ENCODE data around the gene BRPF1.
"Not testable (repeated sequence)": the region's sequence is repeated elsewhere in the genome, so short reads cannot be mapped to it uniquely, and the experiment has no call there.

Gene BRPF1

DNA sequence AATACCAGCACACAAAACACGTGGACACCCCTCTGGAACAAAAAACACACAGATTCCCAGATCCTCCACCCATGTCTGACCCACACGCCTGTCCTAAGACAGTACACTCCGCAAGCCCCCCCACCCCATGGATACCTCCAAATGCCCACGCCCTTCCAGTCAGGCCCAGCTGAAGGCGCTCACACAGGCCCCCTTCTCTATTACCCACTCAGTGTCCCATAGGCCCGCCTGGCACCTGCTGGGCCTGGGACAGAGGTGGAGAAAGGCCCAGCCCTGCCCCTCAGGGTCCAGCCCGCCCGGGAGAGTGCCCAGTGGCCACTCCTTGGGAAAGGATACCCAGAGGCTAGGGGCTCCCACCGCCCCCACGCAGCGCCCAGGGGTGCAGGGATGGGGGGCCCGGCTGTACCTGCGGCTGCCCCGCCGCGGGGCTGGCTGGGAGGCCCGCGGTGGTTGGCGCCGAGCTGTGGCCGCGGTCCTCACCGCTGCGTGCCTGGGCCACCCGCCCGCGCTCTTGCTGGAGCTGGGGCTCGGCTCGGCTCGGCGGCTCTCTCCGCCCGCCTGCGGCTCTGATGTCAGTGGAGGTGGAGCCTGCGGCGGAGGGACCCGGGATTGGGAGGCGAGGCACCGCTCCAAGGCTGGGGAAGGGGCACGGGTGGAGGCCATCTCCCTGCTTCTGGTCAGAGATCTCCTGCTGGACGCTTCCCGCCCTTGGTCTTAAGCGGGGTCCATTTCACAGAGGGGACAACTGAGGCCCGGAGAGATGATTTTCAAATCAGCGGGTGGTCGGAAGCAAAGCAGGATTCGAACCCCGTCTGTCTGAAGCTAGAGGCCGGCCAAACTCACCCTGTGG is 38.1 kb downstream of the BRPF1 start, which contains the start of gene CAMK1:
Gene CAMK1 (minus strand): TSS at position 522 of the 850 bp plus-strand sequence. CDS start 2,198 bp downstream, outside the sequence.
- DNase-seq (ENCODE audit: low spot score) = peak; percentile 75

DNA sequence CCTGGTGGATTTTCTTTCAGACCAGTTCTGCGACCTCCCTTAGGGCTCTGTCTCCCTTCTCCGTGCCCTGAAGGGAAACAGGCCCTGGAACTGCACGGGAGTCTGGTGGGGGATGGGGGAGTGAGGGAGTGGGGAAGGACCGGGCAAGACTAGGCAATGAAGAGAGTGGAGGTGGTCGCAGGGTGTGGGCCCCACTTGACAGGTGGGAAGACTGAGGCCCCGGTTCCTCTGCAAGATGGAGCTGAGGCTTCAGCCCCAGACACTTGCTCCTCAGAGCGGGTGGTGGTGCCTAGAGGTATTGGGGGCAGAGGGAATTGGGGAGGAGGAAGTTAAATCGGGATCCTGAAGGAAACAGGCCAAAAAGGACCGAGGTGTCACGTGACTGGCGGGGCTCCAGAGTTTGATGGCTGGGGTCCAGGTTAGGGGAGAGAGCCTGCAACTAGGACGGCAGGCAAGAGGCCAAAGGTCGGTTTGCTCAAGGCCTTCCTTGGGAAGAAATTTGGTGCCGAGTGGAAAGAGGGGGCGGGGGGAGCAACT is 38.8 kb downstream of the BRPF1 start:
- no peak for DNase-seq (ENCODE audit: low spot score)

DNA sequence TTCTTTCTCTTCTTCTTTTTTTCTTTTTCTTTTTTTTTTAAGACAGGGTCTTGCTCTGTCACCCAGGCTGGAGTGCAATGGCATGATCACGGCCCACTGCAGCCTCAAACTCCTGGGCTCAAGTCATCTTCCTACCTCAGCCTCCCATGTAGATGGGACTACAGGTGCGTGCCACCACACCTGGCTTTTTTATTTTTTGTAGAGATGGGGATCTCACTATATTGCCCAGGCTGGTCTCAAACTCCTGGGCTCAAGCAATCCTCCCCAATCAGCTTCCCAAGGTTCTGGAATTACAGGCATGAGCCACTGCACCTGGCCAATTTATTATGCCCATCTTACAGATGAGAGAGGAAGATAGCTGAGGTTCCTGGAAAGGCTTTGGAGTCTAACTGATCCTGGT is 39.5 kb downstream of the BRPF1 start:
- not testable (repeated sequence) for DNase-seq (ENCODE audit: low spot score)

DNA sequence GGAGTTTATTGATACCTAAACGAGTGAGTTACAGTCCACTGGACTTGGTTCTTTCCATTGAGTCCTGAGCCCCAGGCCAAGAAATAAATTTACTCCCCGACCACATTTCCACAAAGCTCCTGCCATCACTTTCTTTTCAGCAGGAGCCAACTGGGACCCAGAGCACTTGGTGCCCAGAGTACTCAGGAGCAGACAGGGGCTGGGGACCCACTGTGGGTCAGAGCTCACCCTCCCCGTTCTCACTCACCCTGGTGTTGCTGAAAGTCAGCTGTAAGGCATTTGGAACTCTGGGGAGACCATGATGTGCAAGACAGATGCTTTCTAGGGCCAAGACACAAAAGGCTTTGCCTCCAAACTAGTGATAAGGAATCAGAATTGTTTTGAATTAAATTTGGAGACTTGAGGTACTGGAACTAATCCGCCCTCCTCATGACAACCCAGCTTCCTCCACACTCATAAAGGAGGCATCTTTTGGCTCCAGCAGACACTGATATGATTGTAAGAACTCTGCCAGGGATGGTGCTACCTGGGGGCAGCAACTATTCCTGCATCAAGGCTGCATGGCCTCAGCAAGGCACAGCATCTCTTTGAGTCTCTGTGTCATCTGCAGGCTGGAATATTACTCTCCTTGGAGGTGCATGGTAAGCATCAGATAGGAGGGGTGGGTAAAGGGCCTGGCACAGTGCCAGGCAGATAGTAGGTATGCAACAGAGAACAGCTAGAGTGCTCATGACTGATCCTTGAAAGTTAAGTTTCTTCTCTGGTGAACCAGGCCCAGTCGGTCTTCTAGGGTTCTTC is 45.6 kb downstream of the BRPF1 start:
- no peak for DNase-seq (ENCODE audit: low spot score)

DNA sequence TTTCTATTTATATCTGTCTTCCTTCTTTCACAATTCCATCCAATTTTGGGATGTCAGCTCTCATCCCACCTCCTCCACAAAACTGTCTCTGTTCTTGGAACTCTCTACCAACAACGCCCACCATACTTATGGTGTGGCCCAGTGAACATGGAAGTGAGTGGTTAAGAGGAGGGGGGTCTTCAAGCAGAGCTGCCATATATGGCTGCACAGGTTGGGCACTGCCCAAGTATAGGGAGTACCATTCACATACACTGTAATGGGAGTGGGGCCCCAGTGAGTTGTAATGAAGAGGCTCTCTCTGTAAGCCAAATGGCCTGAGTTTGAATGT is 46.1 kb downstream of the BRPF1 start:
- DNase-seq (ENCODE audit: low spot score) = no peak

DNA sequence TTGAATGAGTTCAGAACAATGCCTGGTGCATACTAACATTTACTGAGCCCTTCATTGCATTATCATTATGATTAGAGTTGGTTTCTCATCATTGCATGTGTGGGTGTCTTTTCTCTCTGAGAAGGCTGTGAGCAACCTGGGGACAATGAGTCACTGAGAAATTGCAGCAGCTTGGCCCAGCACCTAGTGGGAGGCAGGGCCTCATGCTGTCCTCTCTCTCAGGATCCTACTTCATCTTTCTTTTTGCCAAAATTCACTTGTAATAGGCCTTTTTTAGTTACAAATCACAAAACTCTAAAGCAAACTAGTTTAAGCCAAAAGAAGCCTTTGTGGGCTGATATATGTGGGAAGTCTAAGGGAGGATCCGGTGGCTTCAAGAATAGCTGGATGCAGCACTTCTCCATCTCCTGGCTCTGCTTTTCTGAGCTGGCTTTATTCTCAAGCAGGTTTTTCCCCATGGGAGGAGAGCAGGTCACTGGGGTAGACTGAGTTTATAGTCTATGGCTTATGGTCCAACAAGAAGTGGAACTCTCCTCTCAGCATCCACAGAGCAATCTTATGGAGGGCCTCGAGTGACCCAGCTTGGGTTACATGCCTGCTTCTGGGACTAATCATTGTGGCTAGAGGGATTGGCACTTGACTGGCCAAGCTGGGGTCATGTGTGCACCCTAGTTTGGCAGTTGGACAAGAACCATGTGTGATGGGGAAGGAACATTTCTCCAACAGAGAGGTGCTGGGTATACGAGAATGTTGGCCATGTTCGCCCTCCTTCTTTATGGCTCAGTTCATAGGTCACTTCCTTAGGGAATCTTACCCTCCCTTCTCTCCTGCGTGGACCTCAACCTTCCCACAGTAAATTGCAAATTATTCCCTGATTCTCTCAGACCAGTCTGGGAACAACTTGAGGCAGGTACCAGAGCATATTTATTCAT is 46.9 kb downstream of the BRPF1 start:
- DNase-seq (ENCODE audit: low spot score) = peak; percentile 61

DNA sequence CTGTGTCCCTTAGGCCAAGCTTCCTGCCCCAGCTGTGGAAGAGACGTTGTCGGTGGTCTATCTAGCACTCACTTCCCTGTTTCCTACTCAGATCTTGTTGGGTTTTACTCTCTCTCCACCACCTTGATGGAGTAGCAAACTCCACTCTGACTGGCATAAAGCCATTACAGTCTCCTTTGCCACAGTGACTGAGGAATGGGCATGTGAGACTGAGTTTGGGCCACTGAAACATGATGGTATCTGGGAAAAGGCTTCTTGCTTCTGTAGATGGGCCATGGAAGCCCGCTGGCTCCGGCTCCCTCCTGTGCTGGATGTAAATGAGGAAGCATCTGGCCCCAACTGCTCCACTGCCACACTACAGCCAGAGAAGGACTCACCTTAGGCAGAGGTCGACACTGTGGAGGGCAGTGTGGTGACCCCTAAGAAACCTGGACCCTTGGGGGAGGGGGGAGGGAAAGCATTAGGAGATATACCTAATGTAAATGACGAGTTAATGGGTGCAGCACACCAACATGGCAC is 47.6 kb downstream of the BRPF1 start:
- DNase-seq (ENCODE audit: low spot score) = no peak

DNA sequence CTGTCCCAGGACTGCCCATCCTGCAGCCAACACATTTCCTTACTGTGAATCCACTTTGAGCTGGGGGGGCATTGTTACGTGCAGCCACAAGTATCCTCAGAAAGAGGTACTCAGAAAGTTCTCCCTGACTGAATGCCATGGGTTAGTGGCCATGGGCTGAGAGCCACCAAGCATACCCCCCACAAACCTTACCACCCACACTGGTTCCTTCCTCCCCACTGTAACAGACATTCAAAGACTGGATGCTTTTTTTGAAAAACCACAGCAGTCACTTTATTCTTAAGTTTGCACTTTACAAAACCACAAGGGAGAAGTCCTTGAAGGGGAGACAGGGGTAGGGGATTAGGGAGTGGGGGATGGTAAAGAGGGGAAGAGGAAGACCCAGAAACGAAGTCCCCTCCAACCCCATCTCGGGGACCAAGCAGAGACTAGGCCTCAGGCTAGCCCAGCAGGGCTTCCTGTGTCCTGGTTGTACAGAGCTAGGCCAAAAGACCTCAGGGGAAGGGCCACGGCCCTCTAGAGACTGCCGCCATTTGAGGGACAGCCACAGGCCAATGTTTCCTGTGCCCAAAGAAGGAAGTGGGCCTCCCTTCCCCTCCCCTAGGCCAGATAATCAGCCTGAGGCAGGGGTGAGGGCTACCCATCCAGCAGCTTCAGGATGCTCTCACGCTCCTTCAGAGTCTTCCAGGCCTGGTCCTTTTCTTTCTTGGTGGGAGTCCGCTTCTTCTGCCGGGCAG is 48.4 kb downstream of the BRPF1 start:
- no peak for DNase-seq (ENCODE audit: low spot score)

DNA sequence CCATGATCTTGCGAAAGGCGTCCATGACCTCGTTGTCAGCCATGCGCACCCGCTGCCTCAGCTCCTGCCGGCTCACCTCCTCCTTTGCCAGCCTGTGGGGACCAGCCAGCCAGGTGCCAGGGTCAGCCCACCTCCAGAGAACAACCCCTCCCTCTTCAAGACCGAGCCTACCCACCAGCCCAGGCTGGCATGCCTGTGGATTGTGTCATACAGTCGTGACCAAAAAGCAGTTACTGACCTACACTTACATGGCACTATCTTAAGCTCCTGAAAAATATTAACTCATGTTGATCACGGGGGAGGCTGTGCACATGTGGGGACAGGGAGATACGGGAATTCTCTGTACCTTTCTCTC is 48.9 kb downstream of the BRPF1 start:
- peak; percentile 77 for DNase-seq (ENCODE audit: low spot score)

DNA sequence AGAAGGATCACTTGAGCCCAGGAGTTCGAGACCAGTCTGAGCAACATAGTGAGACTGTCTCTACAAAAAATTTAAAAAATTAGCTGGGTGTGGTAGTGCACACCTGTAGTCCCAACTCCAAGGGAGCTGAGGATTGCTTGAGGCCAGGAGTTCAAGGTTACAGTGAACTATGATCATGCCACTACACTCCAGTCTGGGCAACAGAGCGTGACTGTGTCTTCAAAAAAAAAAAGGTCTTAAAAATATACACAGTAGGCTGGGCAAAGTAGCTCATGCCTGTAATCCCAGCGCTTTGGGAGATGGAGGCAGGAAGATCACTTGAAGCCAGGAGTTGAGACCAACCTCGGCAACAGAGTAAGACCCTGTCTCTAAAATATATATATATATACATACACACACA is 49.4 kb downstream of the BRPF1 start:
- DNase-seq (ENCODE audit: low spot score) = peak; percentile 23

DNA sequence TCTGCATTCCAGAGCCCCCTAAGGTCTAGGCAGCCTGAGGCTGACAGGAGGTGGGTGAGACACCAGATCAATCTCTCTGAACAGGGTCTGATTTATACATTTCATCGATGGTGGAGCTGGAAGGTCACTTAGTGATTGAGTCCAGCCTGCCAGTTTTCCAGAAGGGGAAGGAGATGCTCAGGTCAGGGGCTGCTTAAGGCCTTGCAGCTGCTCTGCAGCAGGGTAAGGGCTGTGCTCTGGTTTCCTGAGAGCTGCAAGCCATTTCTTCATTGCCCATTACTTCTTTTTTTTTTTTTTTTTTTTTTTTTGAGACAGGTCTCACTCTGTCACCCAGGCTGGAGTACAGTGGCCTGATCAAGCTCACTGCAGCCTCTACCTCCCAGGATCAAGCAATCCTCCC is 50.0 kb downstream of the BRPF1 start:
- no peak for DNase-seq (ENCODE audit: low spot score)

DNA sequence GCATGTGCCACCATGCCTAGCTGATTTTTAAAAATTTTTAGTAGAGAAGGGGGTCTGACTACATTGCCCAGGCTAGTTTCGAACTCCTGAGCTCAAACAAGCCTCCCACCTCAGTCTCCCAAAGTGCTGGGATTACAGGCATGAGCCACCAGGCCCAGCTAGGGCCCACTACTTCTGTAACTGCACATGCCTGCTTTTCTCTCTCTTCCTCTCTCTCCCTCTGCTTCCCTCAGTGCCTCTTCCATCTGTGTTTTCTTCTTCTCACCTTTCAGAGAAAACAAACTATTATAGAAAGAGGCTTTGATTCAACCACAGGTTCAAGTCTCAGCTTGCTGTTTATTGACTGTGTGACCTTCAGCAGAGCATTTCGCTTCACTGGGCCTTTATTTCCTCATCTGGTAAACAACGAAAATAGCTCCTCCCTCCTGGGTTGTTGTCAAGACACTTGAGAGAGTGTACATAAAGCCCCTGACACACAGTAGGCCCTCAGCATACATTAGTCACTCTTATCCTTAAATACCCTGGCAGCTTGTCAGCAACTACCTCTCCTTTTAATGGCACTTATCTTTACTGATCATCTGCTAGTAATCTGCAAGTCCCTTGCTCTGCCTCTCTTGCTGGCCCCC is 50.6 kb downstream of the BRPF1 start:
- no peak for DNase-seq (ENCODE audit: low spot score)

DNA sequence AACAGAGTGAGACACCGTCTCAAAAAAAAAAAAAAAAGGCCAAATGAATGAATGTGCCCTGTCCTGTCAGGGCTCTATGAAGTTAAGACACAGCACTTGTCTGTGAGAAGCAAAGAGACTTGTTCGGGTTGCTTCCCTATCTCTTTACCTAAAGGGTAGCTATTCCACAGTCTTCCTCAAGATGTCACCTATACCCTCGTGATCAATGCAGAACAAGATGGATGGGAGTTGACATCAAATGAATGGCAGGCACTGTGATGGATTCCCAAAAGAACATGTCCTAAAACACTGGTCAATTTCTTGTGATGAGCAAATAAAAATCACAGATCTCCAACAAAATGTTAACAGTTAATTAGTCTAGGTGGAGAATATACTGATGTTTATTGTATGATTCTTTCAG is 51.2 kb downstream of the BRPF1 start:
- DNase-seq (ENCODE audit: low spot score) = no peak

DNA sequence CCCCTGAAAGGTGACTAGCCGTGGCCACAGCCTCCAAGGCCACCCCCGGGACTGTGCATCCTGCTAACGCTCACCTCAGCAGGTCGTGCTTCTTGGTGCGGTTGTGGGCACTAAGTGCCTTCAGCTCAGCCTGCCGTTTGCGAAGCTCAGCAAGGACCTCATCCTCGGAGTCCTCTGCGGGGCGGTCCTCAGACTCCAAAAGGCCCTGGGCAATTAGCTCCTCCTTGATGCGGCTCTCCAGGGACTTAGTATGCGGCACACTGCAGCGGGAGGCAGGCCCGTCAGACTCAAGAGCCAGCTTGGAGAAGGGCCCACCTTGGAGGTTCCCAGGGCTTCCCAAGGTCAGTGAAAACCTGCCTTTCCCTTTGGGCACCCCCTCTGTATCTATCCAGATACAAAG is 52.4 kb downstream of the BRPF1 start:
- no peak for DNase-seq (ENCODE audit: low spot score)

DNA sequence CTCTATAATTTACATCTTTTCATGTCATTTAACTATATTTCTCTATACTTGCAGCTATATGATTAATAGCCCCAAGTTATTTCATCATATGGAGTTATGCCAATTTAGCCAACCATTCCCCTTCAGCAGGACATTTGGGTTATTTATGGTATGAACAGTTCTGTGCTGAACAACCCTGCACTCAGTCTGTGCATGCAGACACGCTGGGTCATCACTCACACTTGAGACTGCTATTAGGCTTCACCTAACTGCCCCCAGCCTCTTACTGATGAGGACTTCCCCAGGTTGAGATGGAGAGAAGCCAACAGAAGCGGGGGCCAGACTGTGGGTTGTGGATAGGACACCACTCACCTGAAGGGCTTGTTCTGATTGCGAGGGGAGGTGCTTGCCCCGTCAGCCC is 53.4 kb downstream of the BRPF1 start:
- DNase-seq (ENCODE audit: low spot score) = no peak

DNA sequence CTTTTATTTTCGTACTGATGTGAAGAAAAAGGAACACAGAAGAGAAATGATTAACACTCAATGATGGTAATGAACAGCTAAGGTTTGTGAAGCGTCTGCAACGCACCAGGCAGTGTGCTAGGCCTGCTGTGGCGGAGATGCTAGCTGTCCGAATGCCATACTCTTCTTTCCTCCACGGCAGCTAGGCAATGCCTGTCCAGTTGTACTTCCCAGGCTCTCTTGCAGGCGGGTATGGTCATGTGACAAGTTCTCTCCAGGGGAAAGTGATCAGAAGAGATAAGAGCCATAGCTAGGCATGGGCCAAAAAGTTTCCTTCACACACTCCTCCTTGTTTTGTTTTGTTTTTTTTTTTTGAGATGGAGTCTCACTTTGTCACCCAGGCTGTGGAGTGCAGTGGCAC is 54.1 kb downstream of the BRPF1 start:
- no peak for DNase-seq (ENCODE audit: low spot score)

DNA sequence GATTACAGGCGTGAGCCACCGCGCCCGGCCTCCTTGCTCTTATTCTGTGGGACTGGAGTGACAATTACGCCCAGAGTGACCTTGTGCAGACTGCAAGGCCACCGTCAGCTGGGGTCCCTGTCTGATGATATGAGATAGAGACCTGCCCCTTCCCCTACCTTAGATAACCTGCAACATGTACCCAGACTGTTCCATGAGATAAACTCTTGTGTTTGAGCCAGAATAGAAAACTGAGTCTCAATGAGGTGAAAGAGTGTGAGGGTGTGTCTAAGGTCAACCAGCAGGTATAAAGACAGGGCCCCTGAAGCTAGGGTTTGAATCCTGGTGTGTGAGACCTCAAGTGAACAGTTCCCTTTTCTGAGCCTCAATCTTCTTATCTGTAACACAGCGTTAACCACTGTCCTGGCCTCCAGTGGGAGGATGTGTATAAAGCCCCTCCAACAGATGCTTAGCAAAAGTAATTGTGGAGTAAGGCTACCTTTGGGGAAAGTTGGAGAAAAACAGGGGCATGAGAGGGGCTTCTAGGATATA is 54.7 kb downstream of the BRPF1 start:
- no peak for DNase-seq (ENCODE audit: low spot score)

DNA sequence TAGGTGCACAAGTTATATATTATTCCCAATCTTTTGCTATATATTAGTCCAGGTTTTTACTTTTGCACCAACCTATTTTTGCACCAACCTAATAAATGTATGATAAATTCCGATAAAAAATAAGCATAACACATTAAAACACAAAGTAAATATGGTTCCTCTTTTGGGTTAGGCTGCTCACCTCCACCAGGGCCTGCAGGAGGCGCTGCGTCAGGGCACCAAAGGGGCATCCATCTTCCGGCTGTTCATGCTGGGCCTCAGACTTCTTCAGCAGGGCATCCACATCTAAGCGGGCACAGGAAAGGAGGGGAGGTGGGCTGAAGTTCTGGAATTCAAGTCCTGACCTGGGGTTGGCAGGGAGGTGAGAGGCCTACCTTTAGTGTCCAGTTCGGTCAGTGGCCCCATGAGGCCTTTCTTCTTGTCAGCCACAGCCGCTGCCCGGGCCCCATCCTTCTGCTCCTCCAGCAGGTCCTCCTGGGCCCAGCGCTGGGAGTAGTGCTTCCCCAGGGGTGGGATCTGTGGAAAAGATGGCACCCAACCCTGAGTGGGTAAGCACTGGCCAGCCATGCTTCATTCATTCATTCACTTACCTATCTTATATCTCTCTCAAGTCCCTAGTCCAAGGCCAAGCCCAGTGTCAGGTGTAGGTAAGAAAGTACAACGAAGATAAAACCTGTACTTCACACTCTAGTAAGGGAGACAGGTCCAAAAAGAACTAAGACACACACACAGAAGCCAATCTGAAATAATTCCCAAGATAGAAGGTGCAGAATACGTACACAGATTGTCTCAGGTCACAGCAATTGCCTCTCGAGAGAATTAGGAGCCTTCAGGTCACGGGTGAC is 55.5 kb downstream of the BRPF1 start:
- no peak for DNase-seq (ENCODE audit: low spot score)

DNA sequence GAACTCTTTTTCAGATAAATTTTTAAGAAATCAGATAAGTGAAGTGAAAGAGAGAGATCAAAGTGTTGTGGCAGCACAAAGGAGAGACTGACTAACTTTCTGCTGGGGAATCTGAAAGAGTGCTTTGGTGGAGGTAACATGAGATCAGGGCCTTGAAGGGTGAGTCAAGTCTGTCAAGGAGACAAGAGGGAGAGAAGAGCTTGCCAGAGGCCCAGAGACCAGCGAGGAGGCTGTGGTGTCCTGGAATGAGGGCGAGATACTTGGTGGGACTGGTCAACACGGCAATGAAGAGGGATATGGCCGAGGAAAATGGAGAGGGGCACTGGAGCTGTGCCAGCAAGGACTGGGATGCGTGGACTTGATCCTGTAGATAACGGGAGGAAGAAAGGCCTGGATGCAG is 56.2 kb downstream of the BRPF1 start:
- no peak for DNase-seq (ENCODE audit: low spot score)

DNA sequence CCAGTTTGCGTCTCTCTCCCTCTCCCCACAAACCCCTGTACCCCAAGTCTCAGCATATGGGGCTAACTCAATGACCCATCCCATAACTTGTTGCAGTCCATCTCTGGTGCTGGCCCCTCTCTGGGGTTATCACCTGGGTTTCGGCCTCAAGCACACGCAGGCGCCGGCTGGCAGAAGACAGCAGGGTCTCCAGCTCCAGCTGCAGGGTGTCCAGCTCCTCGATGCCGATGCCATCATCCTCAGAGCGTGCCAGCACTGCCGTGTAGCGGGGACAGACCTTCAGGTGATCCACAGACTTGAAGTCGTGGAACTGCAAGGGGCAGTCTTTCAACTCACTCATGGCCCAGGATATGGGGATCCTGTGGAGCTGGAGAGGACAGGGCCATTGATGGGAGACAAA is 59.6 kb downstream of the BRPF1 start:
- DNase-seq (ENCODE audit: low spot score) = no peak

Data from kidney tubule cell (primary cell).